GM20000 (cell line): Measurements from ENCODE around the gene TMEM51.

Experiments used
- DNase-seq: peaks from one replicate; pipeline ENCODE4 v3.0.0; 2012; ENCODE audit warnings: low spot score
- TF ChIP-seq, protein P1 (sequence below): IDR thresholded peaks from 2 replicates; pipeline ENCODE4 v1.5.1; 2012; ENCODE audit warnings: mild to moderate bottlenecking, control low read depth; ENCODE audit errors: extremely low read depth, missing control alignments

Gene TMEM51

DNA sequence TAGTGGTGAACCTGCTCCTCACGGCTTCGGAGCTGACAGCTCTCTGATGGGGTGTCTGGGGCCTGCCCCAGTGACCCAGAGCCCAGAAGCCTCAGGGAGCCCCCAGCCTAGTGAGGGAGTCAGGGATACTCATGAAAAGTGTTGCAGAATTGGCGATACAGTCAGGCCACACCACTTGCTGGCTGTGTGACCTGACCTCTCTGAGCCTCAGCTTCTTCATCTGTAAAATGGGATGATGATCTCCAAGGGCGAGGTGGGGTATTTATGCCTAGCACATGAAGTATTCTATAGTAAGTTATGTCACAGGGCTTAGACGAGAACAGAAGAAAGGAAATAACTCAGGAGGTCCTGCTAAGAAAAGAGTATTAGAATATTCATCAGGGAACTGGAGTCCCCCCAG lies 1.6 kb downstream of the TMEM51 start:
- DNase-seq = no peak

DNA sequence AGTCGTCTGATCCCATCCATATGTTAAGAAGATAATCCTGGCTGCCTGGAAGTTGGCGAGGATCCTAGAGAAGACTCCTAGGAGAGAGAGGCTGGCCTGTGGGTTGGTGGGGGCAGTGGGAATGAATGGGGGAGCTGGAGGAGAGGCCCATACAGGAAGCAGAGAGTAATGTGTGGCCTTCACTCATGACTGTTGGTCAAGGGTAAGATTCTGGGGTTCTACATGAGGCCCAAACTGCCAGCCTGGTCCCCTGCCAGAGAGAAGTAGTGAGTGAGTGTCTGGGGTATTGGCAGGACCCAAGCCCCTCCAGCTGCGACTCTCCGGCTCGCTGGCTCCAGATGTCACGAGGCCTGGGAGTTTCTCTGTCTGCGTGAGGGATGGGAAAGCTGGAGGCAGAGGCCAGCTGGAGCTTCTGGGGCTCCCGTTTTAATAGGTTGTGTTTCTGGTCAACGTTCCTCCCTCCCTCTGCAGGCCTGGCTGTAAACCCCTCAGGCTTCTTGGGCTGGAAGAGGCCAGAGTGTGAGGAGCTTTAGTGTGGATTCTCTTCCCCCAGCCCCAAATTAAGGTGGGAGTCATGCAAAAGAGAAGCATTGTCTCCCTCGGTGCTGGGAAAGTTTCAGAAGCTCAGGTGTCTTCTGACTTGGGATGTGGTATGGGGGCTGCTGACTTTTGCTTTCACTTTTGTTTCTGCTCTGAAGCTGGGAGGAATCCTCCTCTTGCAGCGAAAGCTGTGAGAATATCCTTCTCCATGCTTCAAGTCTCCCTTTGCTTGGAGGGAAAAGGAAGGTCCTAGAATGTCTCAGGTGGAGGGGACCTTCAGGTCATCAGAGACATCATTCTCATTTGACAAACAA lies 2.6 kb downstream of the TMEM51 start:
- TF ChIP-seq, protein P1, sequence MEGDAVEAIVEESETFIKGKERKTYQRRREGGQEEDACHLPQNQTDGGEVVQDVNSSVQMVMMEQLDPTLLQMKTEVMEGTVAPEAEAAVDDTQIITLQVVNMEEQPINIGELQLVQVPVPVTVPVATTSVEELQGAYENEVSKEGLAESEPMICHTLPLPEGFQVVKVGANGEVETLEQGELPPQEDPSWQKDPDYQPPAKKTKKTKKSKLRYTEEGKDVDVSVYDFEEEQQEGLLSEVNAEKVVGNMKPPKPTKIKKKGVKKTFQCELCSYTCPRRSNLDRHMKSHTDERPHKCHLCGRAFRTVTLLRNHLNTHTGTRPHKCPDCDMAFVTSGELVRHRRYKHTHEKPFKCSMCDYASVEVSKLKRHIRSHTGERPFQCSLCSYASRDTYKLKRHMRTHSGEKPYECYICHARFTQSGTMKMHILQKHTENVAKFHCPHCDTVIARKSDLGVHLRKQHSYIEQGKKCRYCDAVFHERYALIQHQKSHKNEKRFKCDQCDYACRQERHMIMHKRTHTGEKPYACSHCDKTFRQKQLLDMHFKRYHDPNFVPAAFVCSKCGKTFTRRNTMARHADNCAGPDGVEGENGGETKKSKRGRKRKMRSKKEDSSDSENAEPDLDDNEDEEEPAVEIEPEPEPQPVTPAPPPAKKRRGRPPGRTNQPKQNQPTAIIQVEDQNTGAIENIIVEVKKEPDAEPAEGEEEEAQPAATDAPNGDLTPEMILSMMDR = no peak
- peak; percentile 71 for DNase-seq

More for the DNA sequence above, 1.6 kb downstream of the TMEM51 start:
- TF ChIP-seq, protein P1 = no peak

DNA sequence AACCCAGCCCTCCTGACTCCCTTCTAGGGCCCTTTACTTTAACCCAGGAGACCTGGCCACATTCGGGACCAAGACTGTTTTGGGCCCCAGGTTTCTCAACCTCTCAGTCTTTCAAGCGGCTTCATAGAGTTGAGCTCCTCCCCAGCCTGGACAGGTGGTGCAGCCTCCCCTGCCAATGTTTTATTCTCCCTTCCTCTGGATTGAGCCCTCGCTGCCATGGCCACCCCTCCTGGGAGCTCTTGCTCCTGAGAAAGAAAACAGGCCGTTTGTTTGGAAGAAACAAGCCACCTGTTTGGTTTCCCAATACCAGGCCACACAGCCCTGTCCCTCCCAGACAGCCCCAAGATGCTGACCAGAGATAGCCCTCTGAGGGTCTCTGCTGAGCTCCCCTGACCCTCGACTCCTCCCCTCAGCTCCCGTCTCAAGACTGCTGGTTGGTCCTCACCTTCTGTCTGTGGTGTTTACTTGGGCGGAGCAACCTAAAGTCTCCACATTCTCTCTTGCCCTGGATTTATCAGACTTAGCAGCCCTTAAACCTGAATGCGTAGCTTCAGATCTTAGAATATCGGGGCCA lies 3.3 kb downstream of the TMEM51 start:
- TF ChIP-seq, protein P1 = no peak
- no peak for DNase-seq

DNA sequence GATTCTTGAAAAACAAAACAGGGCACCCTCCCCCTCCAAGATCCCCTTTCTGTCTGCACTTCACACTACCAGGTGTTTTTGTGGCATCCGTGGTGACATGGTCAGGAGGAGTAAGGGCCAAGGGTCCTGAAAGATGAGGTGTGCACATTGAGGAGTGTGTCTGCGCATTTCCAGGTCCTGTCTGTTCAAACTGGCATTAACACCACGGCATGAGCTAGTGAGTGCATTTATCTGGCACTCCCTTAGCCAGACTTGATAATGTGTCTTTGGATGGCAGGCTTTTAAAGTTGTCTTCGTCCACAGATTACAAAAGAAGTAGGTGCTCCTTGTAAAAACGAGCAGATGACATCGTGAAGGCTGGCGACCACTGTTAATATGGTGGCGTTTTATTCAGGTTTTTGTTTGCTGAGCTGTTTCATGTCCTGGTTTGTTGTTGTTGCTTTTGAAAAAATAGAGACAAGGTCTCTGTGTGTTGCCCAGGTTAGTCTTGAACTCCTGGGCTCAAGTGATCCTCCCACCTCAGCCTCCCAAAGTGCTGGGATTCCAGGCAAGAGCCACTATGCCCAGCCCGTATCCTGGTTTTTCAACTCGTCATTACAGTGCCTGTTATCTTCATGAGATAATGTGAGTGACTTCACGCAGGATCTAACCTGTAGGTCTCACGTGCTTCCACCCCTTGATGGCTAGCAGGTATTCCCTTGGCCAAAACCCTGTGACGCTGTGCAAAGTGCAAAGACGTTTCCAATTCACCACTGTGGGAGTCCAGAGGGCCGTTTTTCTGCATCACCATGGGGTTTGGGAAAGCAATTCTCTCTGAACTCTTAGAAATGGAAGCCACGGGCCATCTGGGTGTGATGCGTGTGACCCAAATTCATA lies 4.2 kb downstream of the TMEM51 start:
- TF ChIP-seq, protein P1 = no peak
- DNase-seq = no peak

DNA sequence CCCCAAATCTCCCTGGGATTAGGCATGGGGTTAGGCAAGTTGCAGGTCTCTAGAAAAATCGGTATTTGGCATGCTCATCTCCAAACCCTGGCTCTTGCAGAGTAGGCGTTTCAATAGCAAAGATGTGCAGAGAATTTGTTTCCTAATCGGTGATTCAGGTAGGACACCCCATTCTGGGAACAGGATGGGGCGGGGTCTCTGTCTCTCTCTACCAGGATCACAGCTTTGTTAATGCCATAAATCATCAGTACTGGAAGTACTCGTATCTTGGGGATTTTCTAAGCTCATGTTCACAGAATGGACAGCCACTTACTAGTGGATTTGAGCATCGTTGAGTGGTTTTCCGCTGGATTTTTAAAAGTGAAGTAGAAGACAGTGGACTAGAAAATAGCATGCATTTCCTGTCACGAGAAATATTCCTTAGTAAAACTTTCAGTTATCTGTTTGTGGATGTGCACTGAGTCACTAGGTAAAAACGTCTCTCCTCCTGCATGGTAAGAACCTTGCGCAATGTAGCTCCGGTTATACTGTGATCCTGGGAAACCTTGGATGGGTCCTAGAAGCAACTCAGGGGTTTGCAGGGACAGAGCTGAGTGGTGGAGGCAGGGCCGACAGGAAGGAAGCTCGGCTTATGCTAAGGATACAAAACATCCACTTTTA lies 5.1 kb downstream of the TMEM51 start:
- DNase-seq = no peak
- TF ChIP-seq, protein P1 = no peak

DNA sequence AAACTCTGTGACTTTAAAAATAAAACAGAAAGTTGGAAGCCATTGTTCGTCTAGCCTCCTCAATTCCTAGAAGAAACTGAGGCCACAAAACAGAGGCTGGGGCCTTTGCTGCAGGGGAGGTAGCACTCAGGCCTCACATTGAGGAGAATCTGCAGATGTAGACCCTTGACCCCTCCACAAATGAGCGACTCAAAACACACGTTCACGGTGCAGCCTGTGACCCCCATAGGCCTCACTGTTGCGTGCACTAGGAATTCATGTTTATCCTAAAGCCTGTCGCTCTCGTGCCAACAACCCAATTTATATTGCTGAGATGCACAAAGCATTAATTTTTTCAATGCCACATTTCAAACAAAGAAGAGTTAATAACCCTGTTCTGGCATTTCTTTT lies 5.6 kb downstream of the TMEM51 start:
- no peak for DNase-seq
- TF ChIP-seq, protein P1 = no peak
